NOMO-1 (cell line): ENCODE data around the gene OSBPL8.
A peak's percentile ranks its signal among the peaks of the same experiment; 100 is the strongest.
"Not testable (repeated sequence)": the region's sequence is repeated elsewhere in the genome, so short reads cannot be mapped to it uniquely, and the experiment has no call there.

ENCODE experiments used
- DNase-seq, 2 experiments: peaks; one replicate each; lab custom pipeline; 2025; ENCODE audit not compliant: unreplicated experiment in 2 of 2; lab: John Stamatoyannopoulos, UW

OSBPL8 gene

GRCh38 chr12:76374386-76375020 lies 185.1 kb downstream of the OSBPL8 start:
- no peak for DNase-seq

- DNase-seq: no peak
Measured at GRCh38 chr12:76368230-76368629, 191.3 kb downstream of the OSBPL8 start.

- DNase-seq: no peak
Measured at GRCh38 chr12:76366163-76366562, 193.4 kb downstream of the OSBPL8 start.

DNA sequence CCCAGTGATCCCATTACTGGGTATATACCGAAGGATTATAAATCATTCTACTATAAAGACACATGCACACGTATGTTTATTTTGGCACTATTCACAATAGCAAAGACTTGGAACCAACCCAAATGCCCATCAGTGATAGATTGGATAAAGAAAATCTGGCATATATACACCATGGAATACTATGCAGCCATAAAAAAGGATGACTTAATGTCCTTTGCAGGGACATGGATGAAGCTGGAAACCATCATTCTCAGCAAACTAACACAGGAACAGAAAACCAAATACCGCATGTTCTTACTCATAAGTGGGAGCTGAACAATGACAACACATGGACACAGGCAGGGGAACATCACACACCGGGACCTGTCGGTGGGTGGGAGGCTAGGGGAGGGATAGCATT lies 195.4 kb downstream of the OSBPL8 start:
- DNase-seq: not testable (repeated sequence)

- no peak for DNase-seq
Measured at GRCh38 chr12:76360316-76360715, 199.3 kb downstream of the OSBPL8 start.

DNA sequence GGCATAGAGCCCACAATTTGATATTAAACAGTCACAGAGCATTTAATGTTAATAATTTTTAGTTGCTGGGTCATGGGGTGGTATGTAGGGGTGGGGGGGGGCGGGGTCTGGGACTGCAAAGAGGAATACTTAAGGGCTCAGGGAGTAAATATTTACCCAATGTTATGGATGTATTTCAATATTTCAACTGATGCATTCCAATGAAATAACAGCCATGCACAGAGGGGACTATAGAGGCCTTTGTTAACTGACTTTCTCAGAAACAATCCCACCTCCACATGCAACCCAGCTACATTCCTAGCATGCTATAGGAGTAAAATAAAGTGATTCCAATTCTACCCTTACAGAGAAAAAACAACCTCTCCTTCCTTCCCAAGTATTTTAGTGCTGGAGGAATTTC lies 203.5 kb downstream of the OSBPL8 start:
- DNase-seq: no peak

DNA sequence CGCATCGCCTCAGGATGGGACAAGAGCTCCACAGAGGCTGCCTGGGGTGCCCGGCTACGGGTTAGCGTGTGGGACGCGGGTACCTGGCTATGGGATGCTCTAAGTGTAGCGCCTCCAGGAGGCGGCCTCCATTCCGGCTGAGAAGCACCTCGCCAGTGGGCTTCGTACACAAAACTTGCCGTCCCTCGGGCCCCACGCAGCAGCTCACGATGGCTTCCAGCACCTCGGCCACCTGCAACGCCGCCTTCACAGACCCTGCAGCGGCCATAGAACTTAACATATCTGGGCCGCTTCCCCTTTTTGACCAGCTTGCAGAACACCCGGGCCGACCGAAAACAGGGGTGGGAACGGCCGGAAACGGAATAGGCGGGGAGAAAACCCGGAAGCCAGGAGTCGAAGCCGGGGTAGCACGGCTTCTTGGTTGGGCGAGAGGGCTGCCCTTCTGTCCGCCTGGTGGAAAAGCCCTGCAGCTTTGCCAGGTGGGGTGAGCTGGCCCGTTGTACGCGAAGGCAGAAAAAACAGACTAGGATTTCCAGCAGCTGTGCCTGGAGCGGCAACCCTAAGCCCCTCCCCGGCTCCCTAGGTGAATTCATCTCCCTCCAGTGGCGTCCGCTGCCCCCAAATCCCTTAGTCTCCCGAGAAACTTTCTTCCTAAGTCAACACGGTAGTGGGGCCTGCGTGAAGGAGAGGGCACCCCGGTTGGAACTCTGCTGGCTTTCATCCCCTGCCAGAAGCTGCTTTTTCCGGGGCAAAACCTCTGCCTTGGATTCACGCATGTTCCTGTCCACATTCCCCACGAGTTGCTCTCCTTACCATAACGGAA lies 211.3 kb downstream of the OSBPL8 start, which contains the start of gene BBS10:
Gene BBS10 (minus strand): TSS at position 337 of the 823 bp plus-strand sequence. CDS start 57 bp downstream, at position 280.
- DNase-seq: peak; percentile 94 to 95

DNA sequence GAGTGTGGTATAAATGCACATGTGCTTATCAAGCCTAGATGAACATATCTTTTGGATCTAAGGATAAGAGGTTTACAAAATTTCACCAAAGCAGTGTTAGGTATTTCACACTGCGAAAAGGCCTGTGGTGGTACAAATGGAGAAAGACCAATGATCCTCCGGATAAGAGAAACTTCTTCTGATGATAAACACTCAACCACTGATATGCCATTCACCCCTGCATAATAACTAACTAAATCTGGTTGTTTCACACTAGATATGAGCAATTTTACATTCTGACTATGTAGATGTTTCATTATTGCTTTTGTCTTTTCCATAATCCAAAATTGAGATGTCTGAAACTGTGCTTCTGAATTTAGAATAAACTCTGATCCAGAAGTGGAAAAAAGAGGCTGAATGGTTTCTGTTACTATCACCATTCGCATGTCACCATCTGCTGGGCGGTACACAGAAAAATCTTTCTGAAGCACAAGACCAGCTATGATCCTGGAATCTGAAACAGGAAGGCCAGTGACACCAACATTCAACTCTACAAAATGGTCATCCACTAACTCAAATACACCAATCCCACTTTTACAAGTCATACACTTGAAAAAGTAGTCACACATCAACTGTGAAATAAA lies 212.7 kb downstream of the OSBPL8 start:
- peak; percentile 59 to 65 for DNase-seq

GRCh38 chr12:76346236-76346635 lies 213.3 kb downstream of the OSBPL8 start:
- DNase-seq: no peak

- no peak for DNase-seq
Measured at GRCh38 chr12:76345569-76345968, 214.0 kb downstream of the OSBPL8 start.

GRCh38 chr12:76341436-76342030 lies 218.0 kb downstream of the OSBPL8 start:
- no peak for DNase-seq

GRCh38 chr12:76340680-76341435 lies 218.7 kb downstream of the OSBPL8 start:
- no peak for DNase-seq

DNA sequence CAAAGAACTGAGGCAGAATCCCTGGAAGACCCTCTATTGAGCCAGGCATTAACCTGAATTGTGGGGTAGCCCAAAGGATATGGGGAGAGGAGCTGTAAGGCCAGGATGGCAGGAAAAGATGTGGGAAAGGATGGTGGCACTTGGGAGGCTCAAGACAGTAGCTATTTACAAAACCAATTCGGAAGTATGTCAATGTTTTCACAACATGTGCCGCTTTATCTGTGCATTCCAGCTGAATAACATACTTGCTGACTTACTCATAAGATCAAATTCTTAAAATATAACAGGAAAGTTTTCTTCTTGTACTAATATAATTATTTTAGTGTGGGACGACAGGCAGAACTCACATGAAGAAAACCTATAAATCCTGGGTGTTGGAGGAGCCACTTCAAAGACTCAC lies 222.0 kb downstream of the OSBPL8 start:
- no peak for DNase-seq

DNA sequence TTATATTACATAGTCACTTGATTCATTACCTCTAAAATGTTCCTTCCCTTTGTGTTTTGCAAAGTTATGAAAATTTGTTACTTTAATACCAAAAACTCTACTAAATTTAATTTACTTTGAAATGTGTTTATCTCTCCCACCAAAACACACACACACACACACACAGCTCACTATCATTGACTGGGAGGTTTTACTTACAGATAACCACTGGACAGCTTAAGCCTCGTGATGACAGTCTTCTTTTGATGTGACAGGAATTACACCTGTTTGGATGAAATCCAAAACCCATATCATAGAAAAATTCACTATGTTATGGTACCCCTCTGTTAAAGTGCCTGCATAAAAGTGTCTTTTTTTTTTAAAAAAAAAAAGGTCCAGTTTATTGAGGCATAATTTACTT lies 227.0 kb downstream of the OSBPL8 start:
- no peak for DNase-seq

GRCh38 chr12:76329606-76330005 lies 230.0 kb downstream of the OSBPL8 start:
- no peak for DNase-seq

DNA sequence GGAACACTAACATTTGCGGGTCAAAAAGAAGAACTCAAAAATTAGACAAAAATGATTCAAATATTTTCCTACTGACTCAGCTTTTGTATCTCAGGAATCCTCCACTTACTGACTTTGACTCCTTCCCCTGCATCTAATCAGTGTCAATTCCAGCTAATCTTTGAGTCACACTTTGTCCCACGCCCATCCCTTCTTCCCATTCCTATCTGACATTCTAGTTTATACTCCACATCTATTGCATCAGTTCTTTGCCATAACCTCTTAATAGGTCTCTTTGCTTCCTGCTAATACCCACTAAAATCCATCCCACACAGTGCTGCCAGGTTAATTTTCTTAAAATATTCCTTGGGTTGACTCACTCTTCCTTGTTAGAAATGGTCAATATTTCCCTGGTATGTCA lies 230.4 kb downstream of the OSBPL8 start:
- no peak for DNase-seq

DNA sequence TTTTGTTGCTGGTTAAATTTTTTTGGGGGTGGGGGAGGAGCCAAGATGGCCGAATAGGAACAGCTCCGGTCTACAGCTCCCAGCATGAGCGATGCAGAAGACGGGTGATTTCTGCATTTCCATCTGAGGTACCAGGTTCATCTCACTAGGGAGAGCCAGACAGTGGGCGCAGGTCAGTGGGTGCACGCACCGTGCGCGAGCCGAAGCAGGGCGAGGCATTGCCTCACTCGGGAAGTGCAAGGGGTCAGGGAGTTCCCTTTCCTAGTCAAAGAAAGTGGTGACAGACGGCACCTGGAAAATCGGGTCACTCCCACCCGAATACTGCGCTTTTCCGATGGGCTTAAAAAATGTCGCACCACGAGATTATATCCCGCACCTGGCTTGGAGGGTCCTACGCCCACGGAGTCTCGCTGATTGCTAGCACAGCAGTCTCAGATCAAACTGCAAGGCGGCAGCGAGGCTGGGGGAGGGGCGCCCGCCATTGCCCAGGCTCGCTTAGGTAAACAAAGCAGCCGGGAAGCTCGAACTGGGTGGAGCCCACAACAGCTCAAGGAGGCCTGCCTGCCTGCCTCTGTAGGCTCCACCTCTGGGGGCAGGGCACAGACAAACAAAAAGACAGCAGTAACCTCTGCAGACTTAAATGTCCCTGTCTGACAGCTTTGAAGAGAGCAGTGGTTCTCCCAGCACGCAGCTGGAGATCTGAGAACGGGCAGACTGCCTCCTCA lies 239.8 kb downstream of the OSBPL8 start:
- DNase-seq: not testable (repeated sequence)

DNA sequence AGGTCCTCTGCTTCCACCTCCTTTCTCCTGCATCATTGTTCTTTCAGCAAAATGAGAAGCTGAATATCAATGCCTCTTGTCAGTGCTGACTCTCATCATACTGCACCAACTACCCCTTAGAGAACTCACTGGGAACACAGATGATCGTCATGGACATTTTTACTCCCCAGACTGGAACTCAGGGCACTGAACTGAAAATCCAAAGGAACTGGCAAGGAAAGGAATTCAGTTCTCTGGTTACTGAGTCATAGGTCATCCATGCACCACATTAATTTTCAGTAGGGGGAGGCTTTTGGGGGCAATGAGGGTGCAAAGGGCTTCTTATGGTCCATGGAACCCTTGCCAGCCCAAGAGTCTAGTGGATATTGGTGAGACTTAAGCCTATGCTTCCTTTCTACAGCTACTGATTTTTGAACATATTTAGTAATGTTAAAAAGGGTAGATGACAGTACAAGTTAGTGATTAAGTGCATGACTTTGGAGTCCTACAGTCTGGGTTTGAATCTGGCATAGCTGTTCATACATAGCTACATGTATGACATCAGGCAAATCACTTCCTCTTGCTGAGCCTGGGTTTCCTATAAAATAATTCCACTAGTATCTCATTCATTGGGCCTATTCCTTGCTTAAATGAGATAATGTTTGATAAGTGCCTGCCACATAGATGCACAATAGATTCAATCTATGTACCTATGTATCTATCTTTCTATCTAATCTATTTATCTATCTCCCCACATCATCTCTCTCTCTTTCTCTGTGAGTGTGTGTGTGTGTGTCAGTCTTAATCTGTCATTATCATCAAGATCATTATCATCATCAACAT lies 240.6 kb downstream of the OSBPL8 start:
- no peak for DNase-seq

DNA sequence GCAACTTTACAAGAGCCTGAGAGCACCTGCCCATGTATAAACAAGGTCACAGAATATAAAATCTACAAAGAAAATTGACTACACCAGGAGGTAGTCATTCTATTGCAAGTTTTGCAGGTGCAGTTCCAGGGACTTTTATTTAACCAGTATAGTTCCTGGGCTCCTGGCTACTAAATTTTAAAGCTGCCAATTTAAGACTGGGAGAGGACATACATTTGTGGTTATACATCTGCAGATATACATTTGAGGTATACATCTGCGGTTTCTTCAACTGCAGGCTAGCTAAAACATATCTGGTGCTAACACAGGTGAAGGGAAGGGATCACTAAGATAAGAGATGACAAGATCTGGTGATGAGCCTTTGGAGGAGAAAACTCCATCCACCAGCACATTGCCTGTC lies 241.6 kb downstream of the OSBPL8 start:
- no peak for DNase-seq
